22Rv1 (cell line): Measurements from ENCODE around the gene AATF.

ENCODE experiments used
- CTCF ChIP-seq: fragments of 450-650 bp; IDR thresholded peaks from 2 replicates; pipeline ENCODE4 v1.5.1; 2017; ENCODE audit warnings: mild to moderate bottlenecking
- ZFX ChIP-seq: fragments of 450-650 bp; IDR thresholded peaks from 2 replicates; pipeline ENCODE4 v1.6.1; 2017; ENCODE audit warnings: antibody characterized with exemption, borderline replicate concordance

DNA sequence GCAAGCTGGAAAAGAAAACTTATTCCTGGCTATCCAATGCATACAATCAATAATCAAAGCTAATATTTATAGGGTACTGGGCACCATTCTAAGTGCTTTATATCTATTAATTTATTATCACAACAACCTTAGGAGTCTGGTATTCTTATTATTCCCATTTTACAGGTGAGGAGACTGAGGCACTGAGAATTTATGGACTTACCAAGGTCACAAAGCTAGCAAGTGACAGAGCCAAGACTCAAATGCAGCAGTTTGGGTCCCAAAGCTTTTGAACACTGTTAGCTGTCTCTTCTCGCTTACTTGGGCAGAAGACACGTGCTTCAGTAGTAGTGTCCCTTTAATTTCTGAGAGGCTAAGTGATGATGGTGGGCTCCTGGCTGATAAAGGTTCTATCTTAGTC lies 152.6 kb downstream of the AATF start:
- TF ChIP-seq CTCF (no peak), ZFX (no peak)
